K562 (cell line): ENCODE results near the gene PCDH9. TPM values are rescaled to one million over a fixed set of nuclear protein-coding genes. Genes with fewer than 3 reads are reported as not detected.

Experiments
- ATAC-seq: fragments of 200-7000 bp; cut with Tn5 transposase; 3 replicates; pipeline ENCODE4 v1.9.1; 2020; ENCODE audit warnings: moderate library complexity
- BruUV-seq: library from RNA; stranded (reverse); fragments of 400-500 nt; replicated peaks from 2 replicates; lab custom pipeline; 2021; lab: Mats Ljungman, UMichigan
- CTCF ChIA-PET: fragments of 300-600 bp; formaldehyde crosslinking; extraction: SDS; loops from one replicate; lab custom pipeline; 2021; ENCODE audit warnings: low intra/inter-chr PET ratio; lab: Yijun Ruan, JAX
- POLR2A ChIA-PET: fragments of 300-600, 350-650 bp; sonication (Branson Sonifier 250); formaldehyde crosslinking; extraction: SDS; loops from one replicate; lab custom pipeline; 2021; ENCODE audit warnings: antibody characterized with exemption, inconsistent platforms; lab: Yijun Ruan, JAX
- DNase-seq, 4 experiments: peaks; one replicate each; pipeline versions ENCODE4 v3.0.0 to v3.0.0-alpha.2; 2011 to 2018; ENCODE audit warnings: low spot score in 3 of 4, mixed read lengths in 3 of 4; ENCODE audit errors: extremely low read depth in 1 of 4
- FAIRE-seq: peaks from 2 replicates; lab custom pipeline; 2011; peaks lifted over from hg19 to GRCh38; lab: Jason Lieb, UNC
- H2AFZ ChIP-seq: 2 replicates; pipeline ENCODE4 v1.6.0; 2011; ENCODE audit warnings: low read depth, low read length, control low read depth, inconsistent platforms
- H3K27ac ChIP-seq: fragments of 200-600 bp; 3 replicates; pipeline ENCODE4 v1.8.0; 2011; ENCODE audit warnings: low read depth, mild to moderate bottlenecking, control low read depth, inconsistent platforms, low read length, moderate library complexity, mixed read lengths; ENCODE audit errors: extremely low read depth
- H3K27me3 ChIP-seq, 2 experiments: fragments of 300-600 bp in 1 of 2; 2 replicates in 1 of 2; 3 replicates in 1 of 2; pipeline versions ENCODE4 v1.6.0 to v1.8.0; 2011; ENCODE audit warnings: inconsistent platforms in 2 of 2, low read length in 2 of 2, mild to moderate bottlenecking in 1 of 2, mixed read lengths in 1 of 2, moderate library complexity in 1 of 2; ENCODE audit not compliant: control insufficient read depth in 2 of 2, insufficient read depth in 2 of 2
- H3K36me3 ChIP-seq: fragments of 300-600 bp; 3 replicates; pipeline ENCODE4 v1.8.0; 2011; ENCODE audit warnings: mild to moderate bottlenecking, low read length, inconsistent platforms; ENCODE audit not compliant: control insufficient read depth, insufficient read depth
- H3K4me1 ChIP-seq, 2 experiments: fragments of 200-600 bp in 1 of 2; replicated peaks in 1 of 2; 2 replicates in 1 of 2; 3 replicates in 1 of 2; pipeline versions ENCODE4 v1.5.1 to v1.8.0; 2011; ENCODE audit warnings: inconsistent platforms in 2 of 2, low read length in 2 of 2, mild to moderate bottlenecking in 1 of 2, mixed read lengths in 1 of 2, moderate library complexity in 1 of 2; ENCODE audit not compliant: control insufficient read depth in 2 of 2, insufficient read depth in 2 of 2
- H3K4me2 ChIP-seq: 2 replicates; pipeline ENCODE4 v1.6.1; 2011; ENCODE audit warnings: low read length, control low read depth, inconsistent platforms, mixed read lengths; ENCODE audit not compliant: insufficient read depth
- H3K4me3 ChIP-seq: fragments of 200-600 bp; sonication (generic), shearing (Covaris generic); 2 replicates; pipeline ENCODE4 v1.5.1; 2016; ENCODE audit warnings: control low read depth, inconsistent platforms
- H3K79me2 ChIP-seq: fragments of 200-600 bp; 3 replicates; pipeline ENCODE4 v1.8.0; 2011; ENCODE audit warnings: low read length, inconsistent platforms; ENCODE audit not compliant: control insufficient read depth, insufficient read depth
- H3K9ac ChIP-seq, 2 experiments: 2 replicates each; pipeline versions ENCODE4 v1.6.0 to v1.6.1; 2011; ENCODE audit warnings: low read depth in 2 of 2, low read length in 2 of 2, control low read depth in 1 of 2, inconsistent platforms in 1 of 2, mild to moderate bottlenecking in 1 of 2, mixed read lengths in 1 of 2; ENCODE audit not compliant: insufficient read depth in 1 of 2
- H3K9me1 ChIP-seq: one replicate; pipeline ENCODE4 v1.6.0; 2011; ENCODE audit warnings: inconsistent platforms, mild to moderate bottlenecking, low read length, moderate library complexity; ENCODE audit not compliant: control insufficient read depth, insufficient read depth
- H3K9me3 ChIP-seq: replicated peaks from 2 replicates; pipeline ENCODE4 v1.5.1; 2011; ENCODE audit warnings: low read depth, low read length, inconsistent platforms; ENCODE audit not compliant: control insufficient read depth, insufficient read depth
- H4K20me1 ChIP-seq: replicated peaks from 2 replicates; pipeline ENCODE4 v1.6.1; 2011; ENCODE audit warnings: low read length, inconsistent platforms, mixed read lengths; ENCODE audit not compliant: control insufficient read depth, insufficient read depth
- BDP1 ChIP-seq: IDR thresholded peaks from 3 replicates; pipeline ENCODE4 v1.6.1; 2011; ENCODE audit not compliant: insufficient read length, insufficient read depth
- BRCA1 ChIP-seq, 2 experiments: fragments of 450-650 bp in 1 of 2; sonication (generic) in 1 of 2; formaldehyde crosslinking in 1 of 2; IDR thresholded peaks; 2 replicates each; pipeline versions ENCODE4 v1.5.0 to v1.6.1; 2017 to 2020; ENCODE audit warnings: mild to moderate bottlenecking in 1 of 2, missing genetic modification reagents in 1 of 2
- CCAR2 ChIP-seq: fragments of 200-400 bp; formaldehyde crosslinking; IDR thresholded peaks from 2 replicates; pipeline ENCODE4 v1.6.1; 2017; ENCODE audit warnings: mild to moderate bottlenecking, low read depth, low read length
- DPF2 ChIP-seq: fragments of 450-650 bp; IDR thresholded peaks from 2 replicates; pipeline ENCODE4 v1.6.1; 2016
- JUND ChIP-seq, 2 experiments: IDR thresholded peaks; 2 replicates in 1 of 2; 3 replicates in 1 of 2; pipeline ENCODE4 v1.6.1; 2011; ENCODE audit warnings: borderline replicate concordance in 2 of 2, low read depth in 2 of 2, low read length in 2 of 2, improper control_type of control experiment in 1 of 2, missing biosample characterization in 1 of 2, missing genetic modification characterization in 1 of 2, missing genetic modification reagents in 1 of 2
- SIN3B ChIP-seq: fragments of 450-650 bp; IDR thresholded peaks from 2 replicates; pipeline ENCODE4 v1.6.1; 2017; ENCODE audit warnings: low read depth, mild to moderate bottlenecking, moderate library complexity
- XRCC4 ChIP-seq: IDR thresholded peaks from one replicate; pipeline ENCODE4 v1.6.1; 2011; ENCODE audit not compliant: insufficient read depth, insufficient read length; ENCODE audit errors: extremely low read depth
- ZNF124 ChIP-seq: sonication (generic); formaldehyde crosslinking; IDR thresholded peaks from 2 replicates; pipeline ENCODE4 v1.8.1; 2022; ENCODE audit warnings: missing genetic modification reagents
- ZNF668 ChIP-seq: fragments of 250-450 bp; sonication (Bioruptor Pico); IDR thresholded peaks from 2 replicates; pipeline ENCODE4 v1.8.0; 2022; ENCODE audit warnings: mild to moderate bottlenecking, inconsistent platforms
- ZNF780A ChIP-seq: fragments of 250-450 bp; sonication (Bioruptor Pico); IDR thresholded peaks from 2 replicates; pipeline ENCODE4 v1.5.0; 2021; ENCODE audit warnings: mild to moderate bottlenecking
- WGBS: fragments of 100-300 bp; shearing (Covaris generic); methylation state at CpG from one replicate; pipeline ENCODE4 v1.1.6; 2016; ENCODE audit warnings: low coverage, mixed read lengths; ENCODE audit not compliant: insufficient coverage; ENCODE audit errors: missing lambda C conversion rate; 5-methylcytosine and 5-hydroxymethylcytosine counted together
- in situ Hi-C: fragments of 300-500 bp; cut with MboI; formaldehyde crosslinking; loops from 4 replicates; pipeline ENCODE4 v1.15.0; 2018; ENCODE audit warnings: inconsistent platforms, mixed read lengths
- intact Hi-C: fragments of 100-400 bp; cut with micrococcal nuclease; formaldehyde crosslinking; loops from 2 replicates; pipeline ENCODE4 v1.14.2; 2022
- polyA plus RNA-seq, 8 experiments: library from polyadenylated mRNA; depleted of rRNA in 4 of 8; stranded (reverse) in 5 of 8; unstranded in 3 of 8; fragments of >200 nt; fragmentation: Nextera tagmentation in 2 of 8; fragmentation: Illumina TruSeq in 1 of 8; extraction: Ambion mirVana in 2 of 8; extraction: Trizol in 1 of 8; gene quantifications; 2 replicates each; pipeline versions ENCODE4 v1.2.1 to v1.2.3, GENCODE V29; 2011 to 2014; ENCODE audit warnings: inconsistent platforms in 1 of 8, missing spikeins in 1 of 8
- total RNA-seq, 7 experiments: library from RNA; depleted of rRNA in 6 of 7; stranded (reverse); fragments of >200 nt in 6 of 7; fragmentation: Illumina TruSeq in 2 of 7; extraction: Trizol in 2 of 7; gene quantifications; 2 replicates each; pipeline versions ENCODE4 v1.2.1 to v1.2.3, GENCODE V29; 2011 to 2021; ENCODE audit warnings: low replicate concordance in 1 of 7
- TF ChIP-seq, protein P1 (sequence below): fragments of 200-400 bp; formaldehyde crosslinking; IDR thresholded peaks from 2 replicates; pipeline ENCODE4 v1.6.1; 2017; ENCODE audit warnings: mild to moderate bottlenecking, low read depth, low read length, moderate library complexity
- TF ChIP-seq, protein P2 (sequence below): fragments of 450-650 bp; IDR thresholded peaks from 2 replicates; pipeline ENCODE4 v1.6.1; 2018; ENCODE audit not compliant: partially characterized antibody
- TF ChIP-seq, protein P3 (sequence below), 2 experiments: fragments of 450-650 bp in 1 of 2; sonication (generic) in 1 of 2; formaldehyde crosslinking; conservative IDR thresholded peaks; 2 replicates each; pipeline versions ENCODE4 v1.4.0 to v1.8.1; 2020 to 2022; ENCODE audit warnings: mild to moderate bottlenecking in 1 of 2, missing genetic modification reagents in 1 of 2

The PCDH9 gene
- total and polyA plus RNA-seq, 9 of the 15 experiments (the other 6 are each of a cell fraction or from before 2014, with no cell fraction given), result 1.1 to 6.7 (median 4.9) TPM

DNA sequence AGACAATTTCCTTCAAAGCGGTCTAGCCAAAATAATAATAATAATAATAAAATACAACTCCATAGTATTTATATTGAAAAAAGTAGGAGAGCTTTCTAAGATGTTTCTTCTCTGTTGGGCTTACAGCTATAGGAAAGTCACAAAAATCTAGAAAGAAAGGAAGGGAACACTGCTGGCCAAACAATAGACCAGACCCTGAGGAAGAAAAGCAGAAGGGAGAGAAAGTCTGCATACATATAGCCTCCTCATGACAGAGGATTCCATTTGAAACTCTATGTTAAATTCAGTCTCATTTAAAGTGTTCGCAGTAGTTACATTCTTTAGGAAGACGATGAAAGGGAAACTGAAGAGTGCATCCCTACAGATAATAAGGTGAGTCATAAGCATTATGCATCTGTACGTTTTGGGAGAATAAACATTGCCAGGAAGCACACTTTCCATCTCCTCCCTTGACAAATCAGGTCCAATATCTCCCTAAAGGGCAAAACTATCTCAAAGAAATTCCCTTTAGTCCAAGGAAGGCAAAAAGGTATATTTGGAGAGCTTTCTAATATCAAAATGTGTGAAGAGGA lies 86.5 kb downstream of the PCDH9 start (continued):
- TF ChIP-seq JUND (IDR thresholded peaks at IDR 0.05; ENCODE audit: borderline replicate concordance, low read depth, low read length), result peak; percentile 63; the same call in 1 of the 2 replicates
- TF ChIP-seq JUND (tag; IDR thresholded peaks at IDR 0.05; ENCODE audit: borderline replicate concordance, low read depth, low read length), result peak; percentile 61; the same call in 1 of the 3 replicates
- TF ChIP-seq DPF2, result 0 out of 2 replicates have a peak, but pooled peaks have one; percentile 23
- TF ChIP-seq XRCC4, result no peak
- TF ChIP-seq SIN3B, result no peak

DNA sequence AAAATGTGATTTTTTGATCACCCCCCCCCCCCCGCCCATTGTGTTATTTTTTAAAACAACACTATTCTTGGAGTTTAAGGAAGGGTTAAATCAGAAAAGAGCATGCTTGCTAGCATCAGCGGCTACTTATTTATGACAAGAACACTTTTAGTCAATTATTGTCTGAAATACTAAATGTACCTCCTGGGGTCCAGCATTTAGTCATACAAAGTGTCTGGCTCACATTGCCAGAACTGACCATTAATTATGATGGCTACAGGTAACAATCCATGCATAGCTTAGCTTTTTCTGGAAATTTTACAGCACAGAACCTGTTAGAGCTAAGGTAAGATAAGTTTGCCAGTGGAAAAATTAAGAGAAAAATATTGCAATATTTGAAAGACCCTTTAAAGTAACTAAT lies 90.1 kb downstream of the PCDH9 start:
- Histone ChIP-seq H3K4me3 (no peak overlapping the region), H2AFZ (no peak overlapping the region), H3K36me3 (no peaks in the 10 kb centered on the region), H3K9ac (no peak overlapping the region), H3K79me2 (no peaks in the 10 kb centered on the region), H3K9me1 (no peaks in the 10 kb centered on the region), H3K4me2 (no peak overlapping the region), H3K4me1 (peaks cover 0 to 12% of the 10 kb centered on the region in 2 experiments; a peak in 1 of 5 replicates), H3K9me3 (no peaks in the 10 kb centered on the region), H3K27ac (no peak overlapping the region), H4K20me1 (no peaks in the 10 kb centered on the region), H3K27me3 (no peaks in the 10 kb centered on the region)
- ChIA-PET CTCF (no interaction called here), POLR2A (no interaction called here)
- no TSS peak for BruUV-seq
- ATAC-seq (no peak), FAIRE-seq (no peak), DNase-seq (no peak)
- intact Hi-C loops, result no loop called here
- in situ Hi-C loops, result no loop called here
- WGBS, result 44% methylated on average over 2 of the region's 2 CpGs
- TF ChIP-seq, protein P1, sequence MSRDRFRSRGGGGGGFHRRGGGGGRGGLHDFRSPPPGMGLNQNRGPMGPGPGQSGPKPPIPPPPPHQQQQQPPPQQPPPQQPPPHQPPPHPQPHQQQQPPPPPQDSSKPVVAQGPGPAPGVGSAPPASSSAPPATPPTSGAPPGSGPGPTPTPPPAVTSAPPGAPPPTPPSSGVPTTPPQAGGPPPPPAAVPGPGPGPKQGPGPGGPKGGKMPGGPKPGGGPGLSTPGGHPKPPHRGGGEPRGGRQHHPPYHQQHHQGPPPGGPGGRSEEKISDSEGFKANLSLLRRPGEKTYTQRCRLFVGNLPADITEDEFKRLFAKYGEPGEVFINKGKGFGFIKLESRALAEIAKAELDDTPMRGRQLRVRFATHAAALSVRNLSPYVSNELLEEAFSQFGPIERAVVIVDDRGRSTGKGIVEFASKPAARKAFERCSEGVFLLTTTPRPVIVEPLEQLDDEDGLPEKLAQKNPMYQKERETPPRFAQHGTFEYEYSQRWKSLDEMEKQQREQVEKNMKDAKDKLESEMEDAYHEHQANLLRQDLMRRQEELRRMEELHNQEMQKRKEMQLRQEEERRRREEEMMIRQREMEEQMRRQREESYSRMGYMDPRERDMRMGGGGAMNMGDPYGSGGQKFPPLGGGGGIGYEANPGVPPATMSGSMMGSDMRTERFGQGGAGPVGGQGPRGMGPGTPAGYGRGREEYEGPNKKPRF, result no peak
- TF ChIP-seq BDP1, result no peak
- TF ChIP-seq, protein P2, sequence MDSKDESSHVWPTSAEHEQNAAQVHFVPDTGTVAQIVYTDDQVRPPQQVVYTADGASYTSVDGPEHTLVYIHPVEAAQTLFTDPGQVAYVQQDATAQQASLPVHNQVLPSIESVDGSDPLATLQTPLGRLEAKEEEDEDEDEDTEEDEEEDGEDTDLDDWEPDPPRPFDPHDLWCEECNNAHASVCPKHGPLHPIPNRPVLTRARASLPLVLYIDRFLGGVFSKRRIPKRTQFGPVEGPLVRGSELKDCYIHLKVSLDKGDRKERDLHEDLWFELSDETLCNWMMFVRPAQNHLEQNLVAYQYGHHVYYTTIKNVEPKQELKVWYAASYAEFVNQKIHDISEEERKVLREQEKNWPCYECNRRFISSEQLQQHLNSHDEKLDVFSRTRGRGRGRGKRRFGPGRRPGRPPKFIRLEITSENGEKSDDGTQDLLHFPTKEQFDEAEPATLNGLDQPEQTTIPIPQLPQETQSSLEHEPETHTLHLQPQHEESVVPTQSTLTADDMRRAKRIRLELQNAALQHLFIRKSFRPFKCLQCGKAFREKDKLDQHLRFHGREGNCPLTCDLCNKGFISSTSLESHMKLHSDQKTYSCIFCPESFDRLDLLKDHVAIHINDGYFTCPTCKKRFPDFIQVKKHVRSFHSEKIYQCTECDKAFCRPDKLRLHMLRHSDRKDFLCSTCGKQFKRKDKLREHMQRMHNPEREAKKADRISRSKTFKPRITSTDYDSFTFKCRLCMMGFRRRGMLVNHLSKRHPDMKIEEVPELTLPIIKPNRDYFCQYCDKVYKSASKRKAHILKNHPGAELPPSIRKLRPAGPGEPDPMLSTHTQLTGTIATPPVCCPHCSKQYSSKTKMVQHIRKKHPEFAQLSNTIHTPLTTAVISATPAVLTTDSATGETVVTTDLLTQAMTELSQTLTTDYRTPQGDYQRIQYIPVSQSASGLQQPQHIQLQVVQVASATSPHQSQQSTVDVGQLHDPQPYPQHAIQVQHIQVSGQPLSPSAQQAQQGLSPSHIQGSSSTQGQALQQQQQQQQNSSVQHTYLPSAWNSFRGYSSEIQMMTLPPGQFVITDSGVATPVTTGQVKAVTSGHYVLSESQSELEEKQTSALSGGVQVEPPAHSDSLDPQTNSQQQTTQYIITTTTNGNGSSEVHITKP, result no peak
- no peak for TF ChIP-seq ZNF780A (CRISPR knock-in tag)
- no peak for TF ChIP-seq DPF2
- TF ChIP-seq CCAR2, result no peak
- no peak for TF ChIP-seq BRCA1 (IDR thresholded peaks at IDR 0.05)
- no peak for TF ChIP-seq BRCA1 (CRISPR knock-in tag; IDR thresholded peaks at IDR 0.05)
- no peak for TF ChIP-seq ZNF124
- TF ChIP-seq ZNF668 (CRISPR knock-in tag), result no peak
- TF ChIP-seq, protein P3, sequence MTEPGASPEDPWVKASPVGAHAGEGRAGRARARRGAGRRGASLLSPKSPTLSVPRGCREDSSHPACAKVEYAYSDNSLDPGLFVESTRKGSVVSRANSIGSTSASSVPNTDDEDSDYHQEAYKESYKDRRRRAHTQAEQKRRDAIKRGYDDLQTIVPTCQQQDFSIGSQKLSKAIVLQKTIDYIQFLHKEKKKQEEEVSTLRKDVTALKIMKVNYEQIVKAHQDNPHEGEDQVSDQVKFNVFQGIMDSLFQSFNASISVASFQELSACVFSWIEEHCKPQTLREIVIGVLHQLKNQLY (CRISPR knock-in tag; conservative IDR thresholded peaks at IDR 0.05), result no peak
